HT1080 (cell line): ENCODE measurements around the gene PYROXD2. TPM values are rescaled to one million over a fixed set of nuclear protein-coding genes. Genes with fewer than 3 reads are reported as not detected.

Experiments
- DNase-seq: peaks from one replicate; pipeline ENCODE4 v3.0.0-alpha.2; 2015; ENCODE audit warnings: low read depth
- total RNA-seq: library from RNA; depleted of rRNA; stranded (reverse); fragments of >200 nt; shearing (Covaris generic); gene quantifications from 2 replicates; pipeline ENCODE4 v1.2.3, GENCODE V29; 2014

Gene PYROXD2
- total RNA-seq, 1 experiment from 2014 or later, result 3.8 TPM

GRCh38 chr10:98394851-98395440 lies 20.0 kb downstream of the PYROXD2 start:
- DNase-seq, result no peak

GRCh38 chr10:98391578-98391991 lies 23.4 kb downstream of the PYROXD2 start:
- no peak for DNase-seq

- peak; percentile 53 for DNase-seq
Observed at GRCh38 chr10:98391065-98391464, 23.9 kb downstream of the PYROXD2 start.

- no peak for DNase-seq
Observed at GRCh38 chr10:98390406-98390805, 24.6 kb downstream of the PYROXD2 start.

- no peak for DNase-seq
Observed at GRCh38 chr10:98389398-98389797, 25.6 kb downstream of the PYROXD2 start.

- no peak for DNase-seq
Observed at GRCh38 chr10:98388101-98388655, 26.8 kb downstream of the PYROXD2 start.

- DNase-seq, result no peak
Observed at GRCh38 chr10:98384531-98385133, 30.4 kb downstream of the PYROXD2 start.

GRCh38 chr10:98383869-98384268 lies 31.1 kb downstream of the PYROXD2 start:
- DNase-seq, result no peak

GRCh38 chr10:98383134-98383667 lies 31.8 kb downstream of the PYROXD2 start:
- DNase-seq, result peak; percentile 85

GRCh38 chr10:98382691-98383101 lies 32.3 kb downstream of the PYROXD2 start:
- DNase-seq, result no peak

GRCh38 chr10:98380493-98381339 lies 34.3 kb downstream of the PYROXD2 start:
- DNase-seq, result no peak

GRCh38 chr10:98378722-98379121 lies 36.3 kb downstream of the PYROXD2 start:
- no peak for DNase-seq

- DNase-seq, result no peak
Observed at GRCh38 chr10:98377536-98377935, 37.4 kb downstream of the PYROXD2 start.

- no peak for DNase-seq
Observed at GRCh38 chr10:98377001-98377400, 38.0 kb downstream of the PYROXD2 start.

GRCh38 chr10:98376485-98376884 lies 38.5 kb downstream of the PYROXD2 start:
- no peak for DNase-seq

- peak; percentile 75 for DNase-seq
Observed at GRCh38 chr10:98374217-98374985, 40.6 kb downstream of the PYROXD2 start.

GRCh38 chr10:98373260-98374040 lies 41.5 kb downstream of the PYROXD2 start:
- DNase-seq, result no peak

- DNase-seq, result no peak
Observed at GRCh38 chr10:98370831-98371820, 43.9 kb downstream of the PYROXD2 start.

GRCh38 chr10:98369801-98370200 lies 45.2 kb downstream of the PYROXD2 start:
- DNase-seq, result no peak
